Pancreas (tissue), 10 donors: ENCODE data around the gene UNC50. TPM values are rescaled to one million over a fixed set of nuclear protein-coding genes. Genes with fewer than 3 reads are reported as not detected.

ENCODE experiments used
- ATAC-seq, 4 donors: fragments of 200-7000 bp; cut with Tn5 transposase; one replicate each; pipeline versions ENCODE4 v1.8.0 to v1.9.1; 2020; ENCODE audit warnings: mild to moderate bottlenecking in 4 of 4, moderate library complexity in 4 of 4
- DNase-seq, 6 donors: peaks; one replicate each; pipeline ENCODE4 v3.0.0-alpha.2; 2020
- FAIRE-seq: peaks from 2 replicates; lab custom pipeline; 2012; peaks lifted over from hg19 to GRCh38; lab: Jason Lieb, UNC
- H3K27ac ChIP-seq, 4 donors: fragments of 200-600 bp; sonication (generic); 1 replicate in 3 of 4; 2 replicates in 1 of 4; pipeline versions ENCODE4 v1.5.0 to v1.8.0; 2020
- H3K27me3 ChIP-seq, 4 donors: fragments of 200-600 bp; one replicate each; pipeline ENCODE4 v1.8.0; 2021
- H3K36me3 ChIP-seq, 3 donors: fragments of 200-600 bp; sonication (generic) in 1 of 3; one replicate each; pipeline versions ENCODE4 v1.5.0 to v1.8.0; 2020 to 2021
- H3K4me1 ChIP-seq, 3 donors: fragments of 200-600 bp; one replicate each; pipeline ENCODE4 v1.8.0; 2021
- H3K4me3 ChIP-seq, 4 donors: fragments of 200-600 bp; sonication (generic) in 2 of 4; one replicate each; pipeline versions ENCODE4 v1.5.0 to v1.8.0; 2020 to 2021
- H3K9me3 ChIP-seq, 4 donors: fragments of 200-600 bp; one replicate each; pipeline ENCODE4 v1.8.0; 2021
- WGBS, 2 donors: extraction: QIAGEN DNeasy Blood & Tissue Kit; methylation state at CpG; one replicate each; pipeline ENCODE4 v1.1.7; 2013; 5-methylcytosine and 5-hydroxymethylcytosine counted together
- intact Hi-C, 3 donors: fragments of 100-400 bp; cut with DNase I; formaldehyde crosslinking; loops; one replicate each; pipeline versions ENCODE4 v1.11.1 to v1.14.2; 2022
- polyA plus RNA-seq, 2 donors: library from polyadenylated mRNA; stranded (reverse); fragments of 200-250 nt; gene quantifications; one replicate each; pipeline ENCODE4 v1.2.3, GENCODE V29; 2013
- total RNA-seq, 6 donors: library from RNA; stranded (reverse); fragmentation: NEBNext Ultra II Directional in 4 of 6; extraction: Animal tissue kit (Norgen Biotek cat#: 25700) in 4 of 6; gene quantifications; one replicate each; pipeline versions ENCODE4 v1.2.1 to v1.2.4, GENCODE V29; 2021 to 2023
- TF ChIP-seq, protein P1 (sequence below), 4 donors: fragments of 200-600 bp; sonication (generic) in 3 of 4; IDR thresholded peaks; one replicate each; pipeline versions ENCODE4 v1.5.0 to v1.8.0; 2021; ENCODE audit warnings: antibody characterized with exemption in 4 of 4
- donor health status: healthy with polysubstance abuse.
- donor health status: DM: no; HTN: no; CAD: no; lungs with moderate emphysema.
- donor health status: DM: no; HTN: no; CAD: no.
- donor health status: control.
- donor health status: control.
- donor health status: Bipolar disorder and iron deficiency.
- donor health status: DM: yes; HTN: yes; CAD: no.
- donor health status: DM: no; HTN: no; CAD: no.
- donor health status: DM: no; HTN: no; CAD: no.
- donor health status: DM: yes; HTN: yes; CAD: no.

UNC50 gene
- total RNA-seq = 10 to 100 TPM; 11.9 to 23.3 (median 15.1) TPM
- polyA plus RNA-seq = 10 to 100 TPM; 22.9 to 38.1 TPM

DNA sequence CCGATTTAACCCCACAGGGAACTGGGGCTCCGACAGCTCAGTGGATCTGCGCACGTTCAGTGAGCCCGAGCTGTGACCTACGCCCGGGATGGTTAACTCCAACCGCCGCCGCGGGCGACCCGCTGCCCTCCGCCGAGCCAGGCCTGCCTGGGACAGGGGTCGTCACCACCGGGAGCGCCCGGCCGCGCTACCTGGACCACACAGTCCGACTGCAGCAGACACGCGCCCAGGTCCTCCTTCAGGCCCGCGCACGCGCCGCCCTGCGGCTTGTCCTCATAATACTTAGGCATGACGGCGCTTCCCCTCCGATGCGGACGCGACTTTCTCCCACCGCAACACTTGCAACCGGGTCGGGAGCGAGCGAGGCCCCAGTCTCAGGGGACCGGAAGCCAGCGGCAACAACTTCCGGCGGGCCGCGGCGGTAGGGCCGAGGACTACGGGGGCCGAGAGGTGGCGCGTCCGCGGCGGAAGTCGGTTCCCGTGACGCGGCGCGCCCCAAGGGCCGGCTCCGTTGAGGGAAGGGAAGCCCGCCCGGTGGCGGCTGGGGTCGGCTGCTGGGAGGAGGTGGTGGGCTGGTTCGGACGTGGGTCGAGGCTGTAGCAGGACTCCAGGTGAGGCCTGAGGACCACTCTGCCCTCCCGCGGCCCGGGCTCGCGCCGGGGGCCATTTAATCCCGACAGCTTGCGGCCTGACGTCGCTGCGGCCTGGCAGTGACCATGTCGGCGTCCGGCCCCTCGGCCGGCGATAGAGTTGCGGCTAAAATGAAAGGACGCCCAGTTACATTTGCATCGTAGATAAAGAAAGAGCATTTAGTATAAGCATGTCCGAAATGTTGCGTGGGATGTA lies at the start of gene UNC50, which contains the start of gene COA5:
Gene UNC50, plus strand, starts transcription at position 474 of the 846 bp plus-strand sequence. CDS start 1,171 bp downstream, outside the sequence.
Gene COA5, minus strand, starts transcription at position 397 of the 846 bp plus-strand sequence. Its CDS starts 107 bp downstream, at position 290.
- TF ChIP-seq, protein P1, sequence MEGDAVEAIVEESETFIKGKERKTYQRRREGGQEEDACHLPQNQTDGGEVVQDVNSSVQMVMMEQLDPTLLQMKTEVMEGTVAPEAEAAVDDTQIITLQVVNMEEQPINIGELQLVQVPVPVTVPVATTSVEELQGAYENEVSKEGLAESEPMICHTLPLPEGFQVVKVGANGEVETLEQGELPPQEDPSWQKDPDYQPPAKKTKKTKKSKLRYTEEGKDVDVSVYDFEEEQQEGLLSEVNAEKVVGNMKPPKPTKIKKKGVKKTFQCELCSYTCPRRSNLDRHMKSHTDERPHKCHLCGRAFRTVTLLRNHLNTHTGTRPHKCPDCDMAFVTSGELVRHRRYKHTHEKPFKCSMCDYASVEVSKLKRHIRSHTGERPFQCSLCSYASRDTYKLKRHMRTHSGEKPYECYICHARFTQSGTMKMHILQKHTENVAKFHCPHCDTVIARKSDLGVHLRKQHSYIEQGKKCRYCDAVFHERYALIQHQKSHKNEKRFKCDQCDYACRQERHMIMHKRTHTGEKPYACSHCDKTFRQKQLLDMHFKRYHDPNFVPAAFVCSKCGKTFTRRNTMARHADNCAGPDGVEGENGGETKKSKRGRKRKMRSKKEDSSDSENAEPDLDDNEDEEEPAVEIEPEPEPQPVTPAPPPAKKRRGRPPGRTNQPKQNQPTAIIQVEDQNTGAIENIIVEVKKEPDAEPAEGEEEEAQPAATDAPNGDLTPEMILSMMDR (IDR thresholded peaks at IDR 0.05) = no peak
- peak; percentile 82 to 97 (median 88) for DNase-seq
- WGBS, 2 donors = 0% methylated on average over 78 to 93 of the region's 93 CpGs
- Histone ChIP-seq H3K27ac (peak within 1 kb of the TSS; percentile 93 to 98 (median 95)), H3K9me3 (no peaks in the 10 kb centered on the region), H3K4me3 (peak within 1 kb of the TSS; percentile 80 to 99 (median 92)), H3K36me3 (peaks cover 0 to 14% (median 8%) of the 10 kb centered on the region in 3 donors), H3K4me1 (peaks cover 22 to 37% (median 27%) of the 10 kb centered on the region in 3 donors), H3K27me3 (no peaks in the 10 kb centered on the region)
- intact Hi-C loops = no loop called here
- FAIRE-seq = no peak
- peak; percentile 97 to 98 (median 98) for ATAC-seq

DNA sequence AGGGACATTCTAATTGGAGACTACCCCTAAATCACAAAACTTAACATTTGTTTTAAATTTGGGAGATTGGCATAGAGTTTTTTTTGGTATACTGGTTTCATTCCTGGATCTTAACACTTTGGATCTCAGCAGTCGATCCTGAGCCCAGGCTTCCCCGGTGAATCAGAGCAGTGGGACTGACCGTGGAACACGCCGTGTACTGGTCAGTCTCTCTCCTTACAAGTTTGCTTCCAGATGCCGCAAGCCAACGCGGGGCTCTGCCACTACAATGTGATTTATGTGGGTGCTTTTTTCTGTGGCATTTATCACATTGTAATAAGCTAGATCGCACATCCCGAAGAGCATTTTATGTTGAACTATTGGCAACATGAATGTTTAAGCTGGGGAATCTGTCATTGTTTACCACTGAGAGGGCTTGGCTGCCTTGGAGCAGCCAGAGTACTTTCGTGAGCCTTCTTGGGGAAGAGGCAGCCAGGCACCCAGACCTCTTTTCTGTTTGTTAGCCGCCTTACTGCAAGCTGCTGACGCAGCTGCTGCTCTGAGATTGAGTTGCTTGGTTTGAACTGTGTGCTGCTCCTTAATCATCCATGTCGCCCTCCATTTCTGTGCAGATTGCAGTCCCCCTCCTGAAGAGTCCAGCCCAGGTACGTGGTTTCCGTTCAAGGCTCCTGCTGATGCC lies 49.4 kb upstream of the UNC50 start:
- Histone ChIP-seq H3K36me3 (peaks cover 0 to 6% (median 0%) of the 10 kb centered on the region in 3 donors), H3K27ac (no peak overlapping the region), H3K9me3 (no peaks in the 10 kb centered on the region), H3K27me3 (no peaks in the 10 kb centered on the region), H3K4me3 (no peak overlapping the region), H3K4me1 (no peaks in the 10 kb centered on the region)
- no peak for FAIRE-seq
- no peak for ATAC-seq
- 94 to 96% methylated on average over 16 of the region's 16 CpGs for WGBS, 2 donors
- TF ChIP-seq, protein P1 (IDR thresholded peaks at IDR 0.05) = no peak
- DNase-seq = no peak
- intact Hi-C loops = no loop called here

DNA sequence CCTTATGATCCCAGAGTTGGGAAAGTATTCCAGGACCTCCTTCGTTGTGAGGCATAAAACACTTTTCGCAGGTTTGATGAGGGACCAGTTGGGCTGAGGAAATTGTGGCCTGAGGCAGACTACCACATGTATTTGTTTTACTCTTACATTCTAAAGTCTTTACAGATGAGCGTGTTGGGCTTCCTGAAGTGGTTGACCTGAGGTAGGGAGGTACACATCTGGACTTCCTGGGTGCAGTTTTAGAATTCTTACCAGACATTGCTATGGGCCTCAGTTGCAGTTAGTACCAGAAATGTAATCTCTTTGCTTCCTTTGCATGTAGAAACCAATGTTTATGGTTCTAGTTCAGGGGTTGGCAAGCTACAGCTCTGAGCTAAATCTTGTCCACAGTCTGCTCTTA lies 48.8 kb upstream of the UNC50 start:
- DNase-seq (no peak), ATAC-seq (no peak), FAIRE-seq (no peak)
- Histone ChIP-seq H3K27ac (no peak overlapping the region), H3K4me3 (no peak overlapping the region), H3K9me3 (no peaks in the 10 kb centered on the region), H3K36me3 (peaks cover 0 to 6% (median 0%) of the 10 kb centered on the region in 3 donors), H3K27me3 (no peaks in the 10 kb centered on the region), H3K4me1 (no peaks in the 10 kb centered on the region)
- 90 to 91% methylated on average over 3 of the region's 3 CpGs for WGBS, 2 donors
- intact Hi-C loops = no loop called here
- TF ChIP-seq, protein P1 (IDR thresholded peaks at IDR 0.05) = no peak

- ATAC-seq (no peak), FAIRE-seq (no peak), DNase-seq (no peak)
- Histone ChIP-seq H3K27me3 (no peaks in the 10 kb centered on the region), H3K27ac (no peak overlapping the region), H3K4me1 (no peaks in the 10 kb centered on the region), H3K4me3 (no peak overlapping the region), H3K36me3 (peaks cover 0 to 6% (median 0%) of the 10 kb centered on the region in 3 donors), H3K9me3 (no peaks in the 10 kb centered on the region)
- intact Hi-C loops = no loop called here
- TF ChIP-seq, protein P1 (IDR thresholded peaks at IDR 0.05) = no peak
- WGBS, 2 donors = 92 to 96% methylated on average over 9 of the region's 9 CpGs
Observed at GRCh38 chr2:98560256-98560771, 48.1 kb upstream of the UNC50 start.
